Neural crest cell (in vitro differentiated cells): ENCODE data around the gene DNAAF2. TPM values are rescaled to one million over a fixed set of nuclear protein-coding genes. Genes with fewer than 3 reads are reported as not detected.
A peak's percentile ranks its signal among the peaks of the same experiment; 100 is the strongest.

ENCODE experiments used
- DNase-seq: peaks from one replicate; pipeline ENCODE4 v3.0.0; 2021; ENCODE audit warnings: low read depth, mixed read lengths, low spot score
- H3K27ac Mint-ChIP-seq: one replicate; pipeline ENCODE4 v1.8.0; 2021; ENCODE audit warnings: mild to moderate bottlenecking, mixed read lengths; ENCODE audit not compliant: unreplicated experiment
- H3K27me3 Mint-ChIP-seq: 2 replicates; pipeline ENCODE4 v1.8.0; 2021; ENCODE audit warnings: low read depth, mild to moderate bottlenecking, mixed read lengths
- H3K36me3 Mint-ChIP-seq: 2 replicates; pipeline ENCODE4 v1.8.0; 2021; ENCODE audit warnings: low read depth, mild to moderate bottlenecking, mixed read lengths
- H3K4me1 Mint-ChIP-seq: 2 replicates; pipeline ENCODE4 v1.8.0; 2021; ENCODE audit warnings: mixed read lengths
- H3K4me3 Mint-ChIP-seq: one replicate; pipeline ENCODE4 v1.8.0; 2021; ENCODE audit warnings: mild to moderate bottlenecking, mixed read lengths
- H3K9me3 Mint-ChIP-seq: 2 replicates; pipeline ENCODE4 v1.8.0; 2021; ENCODE audit warnings: mixed read lengths
- total RNA-seq: library from RNA; stranded (reverse); gene quantifications from 2 replicates; pipeline ENCODE4 v1.2.1, GENCODE V29; 2021
- TF ChIP-seq, protein P1 (sequence below): fragments of 200-600 bp; sonication (generic); conservative IDR thresholded peaks from 2 replicates; pipeline ENCODE4 v1.5.0; 2021; ENCODE audit warnings: antibody characterized with exemption, mild to moderate bottlenecking

DNAAF2 gene
- total RNA-seq, 1 donor from 2014 or later, result 20.4 TPM

DNA sequence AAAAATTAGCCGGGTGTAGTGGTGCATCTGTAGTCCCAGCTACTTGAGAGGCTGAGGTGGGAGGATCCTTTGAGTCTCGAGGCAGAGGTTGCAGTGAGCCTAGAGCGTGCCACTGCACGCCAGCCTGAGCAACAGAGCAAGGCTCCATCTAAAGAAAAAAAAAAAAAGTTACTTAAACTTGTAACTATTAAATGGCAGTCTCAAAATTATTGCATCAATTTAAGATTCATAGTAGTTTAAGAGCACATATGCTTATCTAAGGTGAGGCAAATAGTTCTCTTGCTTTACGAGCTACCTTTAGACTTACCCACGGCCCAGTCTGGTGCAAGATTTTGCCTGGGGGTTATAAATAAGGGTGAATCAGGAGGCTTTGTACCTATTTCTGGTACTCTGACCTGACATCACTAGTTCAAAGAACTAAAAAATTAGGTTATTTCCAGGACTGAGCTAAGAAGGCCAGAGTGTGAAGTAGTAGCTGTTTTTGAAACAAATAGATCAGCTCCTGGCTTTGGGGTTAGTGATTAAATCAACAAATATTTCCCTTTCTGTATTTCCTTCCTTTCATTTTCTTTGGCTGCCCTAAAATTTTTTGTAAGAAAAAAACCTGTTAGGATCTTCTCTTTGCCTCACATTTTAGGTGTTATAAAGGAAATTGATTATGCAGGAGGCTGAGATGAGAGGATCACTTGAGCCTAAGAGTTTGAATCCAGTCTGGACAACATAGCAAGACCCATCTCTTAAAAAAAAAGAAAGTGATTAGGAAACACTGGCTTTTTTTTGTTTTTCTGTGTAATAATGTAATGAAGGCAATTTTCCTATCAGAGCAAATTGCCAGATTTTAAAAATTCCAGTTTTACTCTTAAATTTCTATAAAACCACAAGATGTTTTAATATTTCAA, 10.9 kb downstream of the DNAAF2 start:
- Mint-ChIP-seq H3K27me3 (no peaks in the 10 kb centered on the region), H3K4me3 (peak overlapping the region; percentile 70), H3K27ac (no peak overlapping the region), H3K9me3 (no peaks in the 10 kb centered on the region), H3K36me3 (peaks cover 13% of the 10 kb centered on the region), H3K4me1 (peaks cover 36% of the 10 kb centered on the region)
- TF ChIP-seq, protein P1, sequence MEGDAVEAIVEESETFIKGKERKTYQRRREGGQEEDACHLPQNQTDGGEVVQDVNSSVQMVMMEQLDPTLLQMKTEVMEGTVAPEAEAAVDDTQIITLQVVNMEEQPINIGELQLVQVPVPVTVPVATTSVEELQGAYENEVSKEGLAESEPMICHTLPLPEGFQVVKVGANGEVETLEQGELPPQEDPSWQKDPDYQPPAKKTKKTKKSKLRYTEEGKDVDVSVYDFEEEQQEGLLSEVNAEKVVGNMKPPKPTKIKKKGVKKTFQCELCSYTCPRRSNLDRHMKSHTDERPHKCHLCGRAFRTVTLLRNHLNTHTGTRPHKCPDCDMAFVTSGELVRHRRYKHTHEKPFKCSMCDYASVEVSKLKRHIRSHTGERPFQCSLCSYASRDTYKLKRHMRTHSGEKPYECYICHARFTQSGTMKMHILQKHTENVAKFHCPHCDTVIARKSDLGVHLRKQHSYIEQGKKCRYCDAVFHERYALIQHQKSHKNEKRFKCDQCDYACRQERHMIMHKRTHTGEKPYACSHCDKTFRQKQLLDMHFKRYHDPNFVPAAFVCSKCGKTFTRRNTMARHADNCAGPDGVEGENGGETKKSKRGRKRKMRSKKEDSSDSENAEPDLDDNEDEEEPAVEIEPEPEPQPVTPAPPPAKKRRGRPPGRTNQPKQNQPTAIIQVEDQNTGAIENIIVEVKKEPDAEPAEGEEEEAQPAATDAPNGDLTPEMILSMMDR, result no peak
- no peak for DNase-seq

GRCh38 chr14:49623387-49623786, 11.7 kb downstream of the DNAAF2 start:
- H3K4me1 Mint-ChIP-seq, result peaks cover 39% of the 10 kb centered on the region
- peak overlapping the region; percentile 70 for H3K4me3 Mint-ChIP-seq
- H3K9me3 Mint-ChIP-seq, result no peaks in the 10 kb centered on the region
- no peak for DNase-seq
- no peak overlapping the region for H3K27ac Mint-ChIP-seq
- no peaks in the 10 kb centered on the region for H3K27me3 Mint-ChIP-seq
- H3K36me3 Mint-ChIP-seq, result peaks cover 17% of the 10 kb centered on the region
- TF ChIP-seq, protein P1, result no peak

- TF ChIP-seq, protein P1, result no peak
- Mint-ChIP-seq H3K9me3 (no peaks in the 10 kb centered on the region), H3K27ac (peak overlapping the region; percentile 87), H3K4me1 (peaks cover 40% of the 10 kb centered on the region), H3K4me3 (peak overlapping the region; percentile 100), H3K36me3 (peaks cover 17% of the 10 kb centered on the region), H3K27me3 (no peaks in the 10 kb centered on the region)
- DNase-seq, result no peak
Observed at GRCh38 chr14:49622022-49622607, 12.9 kb downstream of the DNAAF2 start.

DNA sequence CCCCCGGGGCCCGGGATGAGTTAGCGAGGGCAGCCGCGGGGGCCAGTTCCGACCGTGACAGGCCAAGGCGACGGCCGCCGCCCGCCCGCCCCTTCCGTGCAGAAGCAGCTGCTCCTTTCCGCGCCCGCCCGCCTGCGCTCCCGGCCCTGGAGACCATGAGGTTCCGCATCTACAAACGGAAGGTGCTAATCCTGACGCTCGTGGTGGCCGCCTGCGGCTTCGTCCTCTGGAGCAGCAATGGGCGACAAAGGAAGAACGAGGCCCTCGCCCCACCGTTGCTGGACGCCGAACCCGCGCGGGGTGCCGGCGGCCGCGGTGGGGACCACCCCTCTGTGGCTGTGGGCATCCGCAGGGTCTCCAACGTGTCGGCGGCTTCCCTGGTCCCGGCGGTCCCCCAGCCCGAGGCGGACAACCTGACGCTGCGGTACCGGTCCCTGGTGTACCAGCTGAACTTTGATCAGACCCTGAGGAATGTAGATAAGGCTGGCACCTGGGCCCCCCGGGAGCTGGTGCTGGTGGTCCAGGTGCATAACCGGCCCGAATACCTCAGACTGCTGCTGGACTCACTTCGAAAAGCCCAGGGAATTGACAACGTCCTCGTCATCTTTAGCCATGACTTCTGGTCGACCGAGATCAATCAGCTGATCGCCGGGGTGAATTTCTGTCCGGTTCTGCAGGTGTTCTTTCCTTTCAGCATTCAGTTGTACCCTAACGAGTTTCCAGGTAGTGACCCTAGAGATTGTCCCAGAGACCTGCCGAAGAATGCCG, 13.7 kb downstream of the DNAAF2 start:
- peak; percentile 49 for DNase-seq
- Mint-ChIP-seq H3K4me1 (peaks cover 37% of the 10 kb centered on the region), H3K4me3 (peak overlapping the region; percentile 100), H3K27ac (peak overlapping the region; percentile 87), H3K36me3 (peaks cover 15% of the 10 kb centered on the region), H3K27me3 (no peaks in the 10 kb centered on the region), H3K9me3 (no peaks in the 10 kb centered on the region)
- TF ChIP-seq, protein P1, result no peak

DNA sequence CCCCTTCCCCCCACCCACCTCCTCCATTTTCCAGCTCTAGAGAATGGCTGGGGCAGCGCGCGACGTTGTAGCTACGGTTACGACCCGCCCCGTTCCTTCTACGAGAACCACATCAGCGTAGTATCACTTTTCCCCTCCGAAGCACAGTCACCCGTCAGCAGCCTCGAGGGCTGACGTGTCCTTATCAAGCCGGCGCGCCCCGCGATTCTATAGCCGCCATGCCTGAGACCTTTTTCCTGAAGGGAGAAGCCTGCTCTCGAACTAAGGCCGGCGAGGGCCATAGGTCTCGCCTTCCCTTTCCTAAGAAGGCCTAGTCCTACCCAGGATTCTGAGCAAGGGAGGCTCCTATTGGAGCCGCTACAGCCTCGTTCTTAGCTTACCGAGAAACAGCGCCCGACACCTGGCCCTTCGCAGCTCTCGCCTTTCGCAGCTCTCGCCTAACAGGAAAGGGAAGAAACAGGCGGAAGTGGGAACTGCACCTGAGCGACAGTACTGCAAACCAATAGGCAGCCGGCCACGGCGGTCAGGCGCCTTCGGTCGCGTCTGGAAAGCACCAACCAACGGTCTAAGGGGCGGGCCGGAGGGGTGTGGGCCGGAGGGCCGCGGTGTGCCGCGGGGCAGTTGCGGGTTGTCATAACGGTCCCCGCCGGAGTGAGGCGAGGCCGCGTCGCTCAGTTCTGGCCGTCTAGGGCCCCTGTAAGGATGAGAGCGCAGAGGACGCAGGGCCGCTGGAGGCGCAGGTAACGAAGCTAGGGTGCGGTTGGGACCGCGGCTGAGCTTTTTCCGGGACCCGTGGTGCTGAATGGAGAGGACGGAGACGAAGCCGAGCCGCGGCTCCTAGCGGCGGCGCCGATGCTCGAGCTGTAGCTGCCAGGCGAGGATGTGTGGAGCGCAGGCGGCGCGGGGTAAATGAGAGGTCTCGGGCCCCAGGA, 14.6 kb downstream of the DNAAF2 start, which contains the start of the genes MGAT2 and RPL36AL:
Gene MGAT2 (plus strand): TSS at position 618 of the 932 bp plus-strand sequence. CDS start 470 bp downstream, outside the sequence.
Gene RPL36AL (minus strand): TSS at position 445 of the 932 bp plus-strand sequence. CDS start 1,522 bp downstream, outside the sequence.
- TF ChIP-seq, protein P1, result peak; percentile 51
- Mint-ChIP-seq H3K4me1 (peaks cover 37% of the 10 kb centered on the region), H3K27me3 (no peaks in the 10 kb centered on the region), H3K27ac (peak within 1 kb of the TSS; percentile 98), H3K4me3 (peak within 1 kb of the TSS; percentile 100), H3K36me3 (peaks cover 13% of the 10 kb centered on the region), H3K9me3 (no peaks in the 10 kb centered on the region)
- peak; percentile 95 for DNase-seq
